Cortex of kidney (tissue), 1 donor: ENCODE measurements around the gene RAB11A.

ENCODE experiments used
- DNase-seq: peaks from one replicate; lab custom pipeline; 2025; lab: John Stamatoyannopoulos, UW

The RAB11A gene

GRCh38 chr15:65939901-65940617 is 70.8 kb downstream of the RAB11A start:
- DNase-seq = no peak

GRCh38 chr15:65940618-65940909 is 71.3 kb downstream of the RAB11A start:
- DNase-seq = no peak
